Stimulated activated CD4-positive, alpha-beta T cell treated with anti-CD3 and anti-CD28 coated beads, Interleukin-15, amount 100 ng/mL, for 48 hours (primary cell): ENCODE results near the gene FOLH1.
"Not testable (repeated sequence)": the region's sequence is repeated elsewhere in the genome, so short reads cannot be mapped to it uniquely, and the experiment has no call there.

Experiments
- DNase-seq, 2 donors: peaks; one replicate each; pipeline ENCODE4 v3.0.0-alpha.2; 2020; ENCODE audit warnings: low read depth in 2 of 2

Gene FOLH1

GRCh38 chr11:49177936-49178335 lies 30.5 kb downstream of the FOLH1 start:
- not testable (repeated sequence) for DNase-seq

- not testable (repeated sequence) for DNase-seq
Observed at GRCh38 chr11:49175378-49175777, 33.0 kb downstream of the FOLH1 start.

DNA sequence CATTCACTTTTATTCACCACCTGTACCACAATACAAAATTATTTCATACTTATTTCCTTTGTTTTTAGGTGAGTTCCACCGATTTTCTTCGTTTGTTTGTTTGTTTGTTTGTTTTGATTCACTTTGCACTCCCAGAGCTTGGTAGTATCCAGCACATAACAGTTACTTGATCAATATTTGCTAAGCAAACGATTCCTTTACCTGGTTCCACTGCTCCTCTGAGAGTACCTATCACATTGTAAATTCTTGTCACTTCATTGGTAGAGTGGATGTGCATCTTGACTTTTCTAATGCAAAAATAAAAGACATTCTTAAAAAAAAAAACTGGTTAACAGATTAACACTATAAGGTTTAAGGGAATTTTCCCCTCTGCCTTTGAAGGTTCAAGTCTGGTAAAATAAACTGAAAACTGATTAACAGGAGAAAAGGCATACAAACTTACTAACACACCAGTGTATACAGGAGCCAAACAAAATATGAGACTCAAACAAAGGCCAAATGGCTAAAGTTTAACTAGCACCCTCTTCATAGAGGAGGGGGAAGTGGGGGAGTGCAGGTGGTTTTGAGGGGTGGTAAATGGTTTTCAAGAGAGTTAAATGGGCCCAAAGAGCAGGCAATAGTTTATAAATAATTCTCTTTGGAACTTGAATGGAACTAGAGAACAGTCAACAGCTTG lies 33.6 kb downstream of the FOLH1 start:
- DNase-seq = not testable (repeated sequence)

DNA sequence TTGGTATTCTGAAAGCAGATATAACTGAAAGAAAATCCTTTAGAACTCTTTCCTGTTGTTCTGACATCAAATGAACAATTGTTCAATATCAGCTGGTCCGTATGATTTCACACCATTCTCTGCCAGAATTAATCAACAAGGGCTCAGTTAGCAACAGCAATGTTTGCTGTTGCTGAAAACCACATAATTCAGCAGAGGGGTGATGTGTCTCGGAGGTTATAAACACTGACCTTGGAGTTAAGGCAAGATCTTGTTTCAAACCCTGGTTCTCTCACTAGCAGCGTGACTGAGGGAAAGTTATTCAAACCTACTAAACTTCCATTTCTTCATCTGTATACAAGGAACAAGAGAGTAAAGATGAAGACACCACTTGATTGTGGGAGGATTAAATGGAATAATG lies 36.8 kb downstream of the FOLH1 start:
- not testable (repeated sequence) for DNase-seq

DNA sequence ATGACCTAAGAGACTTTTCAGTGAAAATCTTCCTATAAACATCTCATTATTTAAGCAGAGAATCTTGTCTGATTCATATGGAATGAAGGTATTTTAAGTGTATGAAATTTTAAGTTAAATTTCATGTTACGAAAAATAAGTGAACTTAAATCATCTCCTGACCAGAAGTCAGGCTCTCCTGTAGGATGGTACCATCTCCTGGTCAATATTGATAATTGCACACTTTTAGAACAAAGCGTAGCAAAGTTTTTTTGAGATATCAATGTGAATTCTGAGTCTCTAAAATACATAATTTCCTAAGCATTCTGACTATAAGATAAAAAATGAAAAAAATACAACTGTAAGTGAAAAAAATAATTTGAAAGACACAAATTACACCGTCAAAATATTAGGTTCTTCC lies 38.8 kb downstream of the FOLH1 start:
- DNase-seq = not testable (repeated sequence)

DNA sequence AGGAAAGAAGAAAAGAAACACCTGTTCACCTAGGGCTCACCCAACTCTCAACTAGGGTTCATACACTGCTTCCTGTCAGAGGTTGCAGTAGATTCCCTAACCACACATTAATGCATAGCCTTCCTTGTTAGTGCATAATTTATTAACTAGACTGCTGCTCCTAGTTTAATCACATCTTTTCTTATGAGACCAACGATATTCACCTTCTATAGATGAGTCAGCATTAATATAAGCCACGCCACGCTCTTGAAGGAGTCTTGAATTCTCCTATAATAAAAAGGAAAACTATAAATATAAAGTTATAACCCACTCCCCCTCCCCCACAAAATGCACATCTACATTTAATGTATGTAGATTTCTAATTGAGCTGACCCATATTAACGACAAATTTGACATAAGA lies 39.4 kb downstream of the FOLH1 start:
- DNase-seq = not testable (repeated sequence)

- DNase-seq = no peak
Observed at GRCh38 chr11:49151211-49151610, 57.2 kb downstream of the FOLH1 start.

GRCh38 chr11:49102356-49102755 lies 106.0 kb downstream of the FOLH1 start:
- not testable (repeated sequence) for DNase-seq
